ENCODE data around the gene OPRL1. TPM values are rescaled to one million over a fixed set of nuclear protein-coding genes. Genes with fewer than 3 reads are reported as not detected.
"Not testable (repeated sequence)": the region's sequence is repeated elsewhere in the genome, so short reads cannot be mapped to it uniquely, and the experiment has no call there.

Gene OPRL1
- total and polyA plus RNA-seq, 7 experiments from 2014 or later = 0.18 to 6.1 (median 1.1) TPM

DNA sequence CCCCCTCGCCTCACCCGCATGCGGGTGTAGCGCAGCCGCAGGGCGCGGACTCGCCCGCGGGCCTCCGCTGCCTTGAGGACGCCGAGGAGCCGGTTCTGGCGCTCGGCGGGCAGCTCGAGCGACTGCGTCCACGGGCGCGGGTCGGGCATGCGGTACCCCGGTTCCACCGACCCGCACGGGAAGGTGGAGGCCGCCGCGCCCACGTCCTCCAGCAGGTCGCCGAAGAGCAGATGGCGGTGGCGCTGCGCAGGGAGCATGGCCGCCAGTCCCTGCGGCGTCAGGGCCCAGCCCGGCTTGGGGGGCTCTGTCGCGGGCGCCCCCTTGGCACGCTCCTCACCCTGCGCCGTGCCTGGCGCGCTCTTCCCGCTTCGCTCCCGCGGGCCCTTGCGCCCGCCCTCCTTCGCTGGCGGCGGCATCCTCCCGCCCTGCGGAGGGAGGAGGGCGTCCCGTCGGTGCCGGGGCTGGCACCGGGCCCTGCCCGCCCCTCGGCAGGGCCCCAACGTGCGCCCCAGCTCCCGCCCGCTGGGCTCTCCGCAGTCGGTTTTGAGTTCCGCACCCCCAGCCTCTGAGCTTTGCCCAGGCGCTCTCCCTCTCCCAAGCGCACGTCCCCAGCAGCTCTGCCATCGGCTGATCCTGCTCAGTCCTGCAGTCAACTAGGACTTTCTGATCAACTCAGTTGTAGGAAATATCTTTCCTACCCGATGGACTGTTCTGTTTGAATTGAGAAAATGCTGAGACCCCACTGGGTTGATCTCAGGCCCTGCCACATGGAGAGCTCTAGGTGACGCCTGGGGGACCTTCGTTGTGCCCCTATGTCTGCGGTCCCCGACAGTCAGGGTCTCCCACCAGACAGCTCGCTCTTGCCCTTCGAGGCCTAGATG, 4.2 kb downstream of the OPRL1 start, which contains the start of gene LKAAEAR1:
TSS of gene LKAAEAR1 (minus strand) at position 595 of the 881 bp plus-strand sequence. CDS start at position 416, 179 bp downstream.
- Histone ChIP-seq H3K27me3 (ENCODE audit: control insufficient read depth in 2 of 2, insufficient read depth in 2 of 2, low read length in 2 of 2) (no peaks in the 10 kb centered on the region), H3K36me3 (ENCODE audit: control insufficient read depth in 2 of 3, insufficient read depth in 3 of 3, low read length in 3 of 3) (peaks cover 0 to 4% (median 0%) of the 10 kb centered on the region in 3 experiments), H3K4me1 (ENCODE audit: control insufficient read depth in 2 of 2, insufficient read depth in 2 of 2, low read length in 2 of 2) (peaks cover 9 to 23% of the 10 kb centered on the region in 2 donors), H3K27ac (ENCODE audit: low read depth, low read length) (no peak within 1 kb of the TSS), H3K4me3 (ENCODE audit: low read length) (peak within 1 kb of the TSS; percentile 47), H3K9me3 (ENCODE audit: control insufficient read depth in 2 of 3, low read length in 3 of 3) (peaks cover 0 to 8% (median 0%) of the 10 kb centered on the region in 3 experiments)
- Mint-ChIP-seq H3K4me1 (peaks cover 22 to 38% (median 32%) of the 10 kb centered on the region in 7 donors), H3K9me3 (peaks cover 0 to 20% (median 5%) of the 10 kb centered on the region in 11 donors), H3K27ac (peak within 1 kb of the TSS in 6 of 9 donors; percentile 22 to 89 (median 63)), H3K4me3 (peak within 1 kb of the TSS; percentile 81 to 96 (median 90)), H3K36me3 (peaks cover 0 to 3% (median 0%) of the 10 kb centered on the region in 5 donors), H3K27me3 (peaks cover 0 to 46% (median 0%) of the 10 kb centered on the region in 5 donors)
- intact Hi-C loops (cut with micrococcal nuclease) = loop anchor here (1.0 to 5.0 kb wide), 4 partner anchors 19 to 173 kb away; partner anchors contain the start of gene PCMTD2 (in 1 of the 2)
- ATAC-seq (no peak), DNase-seq (no peak)
- POLR2A ChIA-PET = interaction anchor here (0.7 to 2.5 kb wide), 3 partner anchors 12 to 36 kb away, joined by 3 to 11 read pairs (median 9); no protein-coding TSS in a partner anchor
- CTCF ChIA-PET = interaction anchor here (1.1 to 3.0 kb wide), 6 partner anchors 12 to 587 kb away, joined by 3 to 55 read pairs (median 4); partner anchors contain the start of gene PRPF6

DNA sequence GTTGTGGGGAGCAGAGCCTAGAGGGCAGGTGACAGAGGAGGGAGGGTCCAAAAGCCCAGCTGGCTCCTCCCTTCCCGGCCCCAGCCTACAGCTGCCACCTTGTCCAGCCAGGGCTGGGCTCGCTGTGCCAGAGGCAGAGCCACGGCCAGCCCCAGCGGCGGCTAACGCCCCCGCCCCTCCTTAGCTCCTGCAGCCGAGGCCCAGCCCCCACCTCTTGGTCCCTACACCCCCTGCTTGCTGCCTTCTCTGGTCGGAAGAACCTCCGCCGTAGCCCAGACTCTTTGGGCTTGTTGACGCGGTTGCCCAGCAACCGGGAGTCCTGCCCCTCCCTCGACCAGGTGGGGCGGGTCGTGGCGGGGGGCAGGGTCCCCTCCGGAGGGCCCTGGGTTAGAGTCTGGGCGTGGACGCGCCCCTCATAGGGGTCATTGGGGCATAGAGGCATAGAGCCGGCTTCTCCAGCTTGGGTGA, 4.8 kb downstream of the OPRL1 start:
- H3K27ac ChIP-seq (ENCODE audit: low read depth, low read length) = no peak overlapping the region
- ATAC-seq (no peak), DNase-seq (no peak)
- peaks cover 0 to 46% (median 0%) of the 10 kb centered on the region in 5 donors for H3K27me3 Mint-ChIP-seq
- H3K4me1 Mint-ChIP-seq = peaks cover 22 to 38% (median 32%) of the 10 kb centered on the region in 7 donors
- no peak overlapping the region for H3K4me3 ChIP-seq (ENCODE audit: low read length)
- intact Hi-C loops (cut with micrococcal nuclease) = loop anchor here in 1 of 2 donors (5.0 kb wide), 1 partner anchor 173 kb away; the partner anchor contains the start of gene PCMTD2
- peaks cover 0 to 2% (median 0%) of the 10 kb centered on the region in 5 donors for H3K36me3 Mint-ChIP-seq
- H3K27ac Mint-ChIP-seq = peak overlapping the region in 2 of 9 donors; percentile 59 to 67
- peaks cover 0 to 20% (median 5%) of the 10 kb centered on the region in 11 donors for H3K9me3 Mint-ChIP-seq
- H3K27me3 ChIP-seq (ENCODE audit: control insufficient read depth in 2 of 2, insufficient read depth in 2 of 2, low read length in 2 of 2) = no peaks in the 10 kb centered on the region
- CTCF ChIA-PET = interaction anchor here (1.2 to 3.0 kb wide), 4 partner anchors 13 to 47 kb away, joined by 3 to 55 read pairs (median 4); no protein-coding TSS in a partner anchor
- H3K9me3 ChIP-seq (ENCODE audit: control insufficient read depth in 2 of 3, low read length in 3 of 3) = peaks cover 0 to 8% (median 0%) of the 10 kb centered on the region in 3 experiments
- peaks cover 9 to 23% of the 10 kb centered on the region in 2 donors for H3K4me1 ChIP-seq (ENCODE audit: control insufficient read depth in 2 of 2, insufficient read depth in 2 of 2, low read length in 2 of 2)
- H3K36me3 ChIP-seq (ENCODE audit: control insufficient read depth in 2 of 3, insufficient read depth in 3 of 3, low read length in 3 of 3) = no peaks in the 10 kb centered on the region
- H3K4me3 Mint-ChIP-seq = peak overlapping the region; percentile 81 to 96 (median 90)
- POLR2A ChIA-PET = interaction anchor here (1.6 kb wide), 1 partner anchor 15 kb away, joined by 9 read pairs; no protein-coding TSS in a partner anchor

GRCh38 chr20:64086801-64087200, 6.9 kb downstream of the OPRL1 start:
- peaks cover 0 to 20% (median 5%) of the 10 kb centered on the region in 11 donors for H3K9me3 Mint-ChIP-seq
- peaks cover 0 to 43% (median 0%) of the 10 kb centered on the region in 5 donors for H3K27me3 Mint-ChIP-seq
- ATAC-seq = no peak
- Histone ChIP-seq H3K4me1 (ENCODE audit: control insufficient read depth in 2 of 2, insufficient read depth in 2 of 2, low read length in 2 of 2) (peaks cover 9 to 20% of the 10 kb centered on the region in 2 donors), H3K36me3 (ENCODE audit: control insufficient read depth in 2 of 3, insufficient read depth in 3 of 3, low read length in 3 of 3) (no peaks in the 10 kb centered on the region), H3K9me3 (ENCODE audit: control insufficient read depth in 2 of 3, low read length in 3 of 3) (peaks cover 0 to 8% (median 0%) of the 10 kb centered on the region in 3 experiments), H3K27me3 (ENCODE audit: control insufficient read depth in 2 of 2, insufficient read depth in 2 of 2, low read length in 2 of 2) (no peaks in the 10 kb centered on the region), H3K4me3 (ENCODE audit: low read length) (no peak overlapping the region), H3K27ac (ENCODE audit: low read depth, low read length) (no peak overlapping the region)
- DNase-seq = no peak
- intact Hi-C loops (cut with micrococcal nuclease) = no loop called here
- H3K27ac Mint-ChIP-seq = peak overlapping the region in 1 of 9 donors; percentile 25
- H3K4me3 Mint-ChIP-seq = no peak overlapping the region
- POLR2A ChIA-PET = no interaction called here
- CTCF ChIA-PET = no interaction called here
- H3K4me1 Mint-ChIP-seq = peaks cover 13 to 25% (median 19%) of the 10 kb centered on the region in 7 donors
- peaks cover 0 to 2% (median 0%) of the 10 kb centered on the region in 5 donors for H3K36me3 Mint-ChIP-seq

DNA sequence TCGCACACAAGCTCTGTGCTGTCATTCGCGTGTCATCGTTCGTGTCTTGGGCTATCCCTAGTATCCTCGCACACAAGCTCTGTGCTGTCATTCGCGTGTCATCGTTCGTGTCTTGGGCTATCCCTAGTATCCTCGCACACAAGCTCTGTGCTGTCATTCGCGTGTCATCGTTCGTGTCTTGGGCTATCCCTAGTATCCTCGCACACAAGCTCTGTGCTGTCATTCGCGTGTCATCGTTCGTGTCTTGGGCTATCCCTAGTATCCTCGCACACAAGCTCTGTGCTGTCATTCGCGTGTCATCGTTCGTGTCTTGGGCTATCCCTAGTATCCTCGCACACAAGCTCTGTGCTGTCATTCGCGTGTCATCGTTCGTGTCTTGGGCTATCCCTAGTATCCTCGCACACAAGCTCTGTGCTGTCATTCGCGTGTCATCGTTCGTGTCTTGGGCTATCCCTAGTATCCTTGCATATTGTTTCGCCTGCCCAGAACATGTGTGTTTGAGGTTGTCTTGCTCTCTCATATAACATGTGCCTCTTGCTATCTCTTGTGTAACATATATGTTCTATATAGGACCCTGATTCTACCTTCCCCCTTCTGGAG, 7.4 kb downstream of the OPRL1 start:
- H3K36me3 Mint-ChIP-seq; CTCF ChIA-PET; DNase-seq; H3K9me3 ChIP-seq (ENCODE audit: control insufficient read depth in 2 of 3, low read length in 3 of 3); intact Hi-C loops (cut with micrococcal nuclease); H3K27ac Mint-ChIP-seq; POLR2A ChIA-PET; H3K36me3 ChIP-seq (ENCODE audit: control insufficient read depth in 2 of 3, insufficient read depth in 3 of 3, low read length in 3 of 3); ATAC-seq; H3K4me3 Mint-ChIP-seq; H3K4me3 ChIP-seq (ENCODE audit: low read length); H3K27me3 ChIP-seq (ENCODE audit: control insufficient read depth in 2 of 2, insufficient read depth in 2 of 2, low read length in 2 of 2); H3K27ac ChIP-seq (ENCODE audit: low read depth, low read length): not testable (repeated sequence)
- Mint-ChIP-seq H3K9me3 (peaks cover 0 to 20% (median 5%) of the 10 kb centered on the region in 11 donors), H3K27me3 (peaks cover 0 to 39% (median 0%) of the 10 kb centered on the region in 5 donors), H3K4me1 (peaks cover 11 to 23% (median 15%) of the 10 kb centered on the region in 7 donors)
- peaks cover 9 to 15% of the 10 kb centered on the region in 2 donors for H3K4me1 ChIP-seq (ENCODE audit: control insufficient read depth in 2 of 2, insufficient read depth in 2 of 2, low read length in 2 of 2)

DNA sequence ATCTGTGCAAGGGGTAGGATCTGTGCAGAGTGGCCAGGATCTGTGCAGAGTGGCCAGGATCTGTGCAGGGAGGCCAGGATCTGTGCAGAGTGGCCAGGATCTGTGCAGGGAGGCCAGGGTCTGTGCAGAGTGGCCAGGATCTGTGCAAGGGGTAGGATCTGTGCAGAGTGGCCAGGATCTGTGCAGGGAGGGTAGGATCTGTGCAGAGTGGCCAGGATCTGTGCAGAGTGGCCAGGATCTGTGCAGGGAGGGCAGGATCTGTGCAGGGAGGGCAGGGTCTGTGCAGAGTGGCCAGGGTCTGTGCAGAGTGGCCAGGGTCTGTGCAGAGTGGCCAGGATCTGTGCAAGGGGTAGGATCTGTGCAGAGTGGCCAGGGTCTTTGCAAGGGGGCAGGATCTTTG, 8.7 kb downstream of the OPRL1 start:
- H3K4me1 ChIP-seq (ENCODE audit: control insufficient read depth in 2 of 2, insufficient read depth in 2 of 2, low read length in 2 of 2); CTCF ChIA-PET; intact Hi-C loops (cut with micrococcal nuclease); DNase-seq; H3K36me3 ChIP-seq (ENCODE audit: control insufficient read depth in 2 of 3, insufficient read depth in 3 of 3, low read length in 3 of 3); ATAC-seq; H3K27me3 ChIP-seq (ENCODE audit: control insufficient read depth in 2 of 2, insufficient read depth in 2 of 2, low read length in 2 of 2); POLR2A ChIA-PET; H3K9me3 ChIP-seq (ENCODE audit: control insufficient read depth in 2 of 3, low read length in 3 of 3); H3K4me3 Mint-ChIP-seq; H3K27ac ChIP-seq (ENCODE audit: low read depth, low read length); H3K36me3 Mint-ChIP-seq; H3K27ac Mint-ChIP-seq; H3K4me3 ChIP-seq (ENCODE audit: low read length): not testable (repeated sequence)
- peaks cover 0 to 31% (median 0%) of the 10 kb centered on the region in 5 donors for H3K27me3 Mint-ChIP-seq
- peaks cover 0 to 20% (median 5%) of the 10 kb centered on the region in 11 donors for H3K9me3 Mint-ChIP-seq
- peaks cover 4 to 15% (median 8%) of the 10 kb centered on the region in 7 donors for H3K4me1 Mint-ChIP-seq

DNA sequence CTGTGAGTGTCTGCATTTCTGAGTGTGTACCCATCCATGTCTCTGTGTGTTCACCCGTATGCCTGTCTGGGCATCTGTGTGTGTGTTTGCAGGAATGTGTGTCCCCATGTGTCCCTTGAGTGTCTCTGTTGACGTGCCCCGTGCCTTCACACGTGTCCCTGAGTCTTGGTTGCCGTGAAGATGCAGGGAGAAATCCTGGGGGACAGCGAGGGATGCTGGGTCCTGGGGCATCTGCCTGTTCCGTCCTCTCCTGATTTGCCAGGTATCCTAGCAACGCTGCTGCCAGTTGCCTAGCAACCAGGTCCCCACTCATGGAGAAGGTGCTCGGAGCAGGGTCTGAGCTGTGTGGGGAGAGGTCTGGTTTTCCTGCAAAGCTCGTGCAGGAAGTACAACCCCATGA, 10.3 kb downstream of the OPRL1 start:
- Mint-ChIP-seq H3K27ac (no peak overlapping the region), H3K9me3 (peaks cover 0 to 20% (median 5%) of the 10 kb centered on the region in 11 donors), H3K4me3 (no peak overlapping the region), H3K4me1 (peaks cover 0 to 9% (median 3%) of the 10 kb centered on the region in 7 donors), H3K36me3 (peaks cover 0 to 2% (median 0%) of the 10 kb centered on the region in 5 donors), H3K27me3 (peaks cover 0 to 22% (median 0%) of the 10 kb centered on the region in 5 donors)
- Histone ChIP-seq H3K27me3 (ENCODE audit: control insufficient read depth in 2 of 2, insufficient read depth in 2 of 2, low read length in 2 of 2) (no peaks in the 10 kb centered on the region), H3K4me1 (ENCODE audit: control insufficient read depth in 2 of 2, insufficient read depth in 2 of 2, low read length in 2 of 2) (no peaks in the 10 kb centered on the region), H3K36me3 (ENCODE audit: control insufficient read depth in 2 of 3, insufficient read depth in 3 of 3, low read length in 3 of 3) (no peaks in the 10 kb centered on the region), H3K27ac (ENCODE audit: low read depth, low read length) (no peak overlapping the region), H3K4me3 (ENCODE audit: low read length) (no peak overlapping the region), H3K9me3 (ENCODE audit: control insufficient read depth in 2 of 3, low read length in 3 of 3) (peaks cover 0 to 8% (median 0%) of the 10 kb centered on the region in 3 experiments)
- DNase-seq (no peak), ATAC-seq (no peak)
- CTCF ChIA-PET = no interaction called here
- POLR2A ChIA-PET = no interaction called here
- intact Hi-C loops (cut with micrococcal nuclease) = no loop called here
